Left ventricle myocardium inferior (tissue), 1 donor: ENCODE data around the gene ACE2. TPM values are rescaled to one million over a fixed set of nuclear protein-coding genes. Genes with fewer than 3 reads are reported as not detected.
A peak's percentile ranks its signal among the peaks of the same experiment; 100 is the strongest.

ENCODE experiments used
- DNase-seq: peaks from one replicate; pipeline ENCODE4 v3.0.0-alpha.2; 2020
- H3K27ac ChIP-seq: fragments of 200-600 bp; replicated peaks from 2 replicates; pipeline ENCODE4 v1.8.0; 2021
- H3K27me3 ChIP-seq: fragments of 200-600 bp; 2 replicates; pipeline ENCODE4 v1.8.0; 2021; ENCODE audit warnings: low read depth
- H3K36me3 ChIP-seq: fragments of 200-600 bp; 2 replicates; pipeline ENCODE4 v1.8.0; 2021
- H3K4me1 ChIP-seq: fragments of 200-600 bp; 2 replicates; pipeline ENCODE4 v1.8.0; 2021
- H3K4me3 ChIP-seq: fragments of 200-600 bp; 2 replicates; pipeline ENCODE4 v1.8.0; 2021; ENCODE audit warnings: mild to moderate bottlenecking, moderate library complexity
- H3K9me3 ChIP-seq: fragments of 200-600 bp; replicated peaks from 2 replicates; pipeline ENCODE4 v1.8.0; 2021
- intact Hi-C: fragments of 100-400 bp; cut with micrococcal nuclease; formaldehyde crosslinking; loops from one replicate; pipeline ENCODE4 v1.11.0; 2022
- total RNA-seq: library from RNA; stranded (reverse); fragmentation: NEBNext Ultra II Directional; extraction: Animal tissue kit (Norgen Biotek cat#: 25700); gene quantifications from one replicate; pipeline ENCODE4 v1.2.1, GENCODE V29; 2021
- TF ChIP-seq, protein P1 (sequence below): fragments of 200-600 bp; IDR thresholded peaks from 2 replicates; pipeline ENCODE4 v1.8.0; 2021; ENCODE audit warnings: antibody characterized with exemption, mild to moderate bottlenecking, borderline replicate concordance
- donor health status: DM: no; HTN: yes; CAD: no; lungs with severe emphysema.

Gene ACE2
- total RNA-seq, 1 donor from 2014 or later, result 14.0 TPM

GRCh38 chrX:15525664-15526416, 74.9 kb downstream of the ACE2 start:
- intact Hi-C loops, result no loop called here
- no peak for DNase-seq
- Histone ChIP-seq H3K4me1 (peaks cover 26% of the 10 kb centered on the region), H3K36me3 (no peaks in the 10 kb centered on the region), H3K27me3 (no peaks in the 10 kb centered on the region), H3K9me3 (no peaks in the 10 kb centered on the region), H3K27ac (peak overlapping the region; percentile 23), H3K4me3 (no peak overlapping the region)
- TF ChIP-seq, protein P1, sequence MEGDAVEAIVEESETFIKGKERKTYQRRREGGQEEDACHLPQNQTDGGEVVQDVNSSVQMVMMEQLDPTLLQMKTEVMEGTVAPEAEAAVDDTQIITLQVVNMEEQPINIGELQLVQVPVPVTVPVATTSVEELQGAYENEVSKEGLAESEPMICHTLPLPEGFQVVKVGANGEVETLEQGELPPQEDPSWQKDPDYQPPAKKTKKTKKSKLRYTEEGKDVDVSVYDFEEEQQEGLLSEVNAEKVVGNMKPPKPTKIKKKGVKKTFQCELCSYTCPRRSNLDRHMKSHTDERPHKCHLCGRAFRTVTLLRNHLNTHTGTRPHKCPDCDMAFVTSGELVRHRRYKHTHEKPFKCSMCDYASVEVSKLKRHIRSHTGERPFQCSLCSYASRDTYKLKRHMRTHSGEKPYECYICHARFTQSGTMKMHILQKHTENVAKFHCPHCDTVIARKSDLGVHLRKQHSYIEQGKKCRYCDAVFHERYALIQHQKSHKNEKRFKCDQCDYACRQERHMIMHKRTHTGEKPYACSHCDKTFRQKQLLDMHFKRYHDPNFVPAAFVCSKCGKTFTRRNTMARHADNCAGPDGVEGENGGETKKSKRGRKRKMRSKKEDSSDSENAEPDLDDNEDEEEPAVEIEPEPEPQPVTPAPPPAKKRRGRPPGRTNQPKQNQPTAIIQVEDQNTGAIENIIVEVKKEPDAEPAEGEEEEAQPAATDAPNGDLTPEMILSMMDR, result no peak

- Histone ChIP-seq H3K27me3 (no peaks in the 10 kb centered on the region), H3K27ac (peak overlapping the region; percentile 36), H3K36me3 (no peaks in the 10 kb centered on the region), H3K4me3 (no peak overlapping the region), H3K4me1 (peaks cover 26% of the 10 kb centered on the region), H3K9me3 (no peaks in the 10 kb centered on the region)
- DNase-seq, result no peak
- TF ChIP-seq, protein P1, result no peak
- intact Hi-C loops, result no loop called here
These were observed 76.3 kb downstream of the ACE2 start for GRCh38 chrX:15524417-15524816.

GRCh38 chrX:15523088-15523487, 77.7 kb downstream of the ACE2 start:
- Histone ChIP-seq H3K36me3 (no peaks in the 10 kb centered on the region), H3K4me1 (peaks cover 26% of the 10 kb centered on the region), H3K4me3 (no peak overlapping the region), H3K27ac (no peak overlapping the region), H3K27me3 (no peaks in the 10 kb centered on the region), H3K9me3 (no peaks in the 10 kb centered on the region)
- TF ChIP-seq, protein P1, result no peak
- intact Hi-C loops, result no loop called here
- DNase-seq, result no peak

DNA sequence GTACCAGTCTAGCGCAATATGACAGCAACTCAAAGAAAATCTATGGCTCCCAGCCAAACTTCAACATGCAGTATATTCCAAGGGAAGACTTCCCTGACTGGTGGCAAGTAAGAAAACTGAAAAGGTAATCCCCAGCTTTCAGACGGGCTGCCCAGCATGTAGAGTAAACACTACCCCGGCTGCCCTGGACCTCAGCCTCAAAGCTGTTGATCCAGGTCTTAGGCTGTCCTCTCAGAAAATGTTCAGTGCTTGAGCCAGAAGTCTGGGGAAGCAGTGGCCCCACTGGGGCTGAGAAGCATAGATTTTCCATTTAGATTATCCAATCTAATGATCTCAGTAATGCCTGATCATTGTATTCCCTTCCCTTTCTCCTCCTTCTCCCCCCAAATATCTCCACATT, 78.3 kb downstream of the ACE2 start:
- DNase-seq, result no peak
- intact Hi-C loops, result no loop called here
- TF ChIP-seq, protein P1, result no peak
- Histone ChIP-seq H3K27ac (no peak overlapping the region), H3K4me1 (peaks cover 26% of the 10 kb centered on the region), H3K4me3 (no peak overlapping the region), H3K27me3 (no peaks in the 10 kb centered on the region), H3K9me3 (no peaks in the 10 kb centered on the region), H3K36me3 (no peaks in the 10 kb centered on the region)

GRCh38 chrX:15515931-15516330, 84.8 kb downstream of the ACE2 start:
- no peaks in the 10 kb centered on the region for H3K27me3 ChIP-seq
- H3K27ac ChIP-seq, result peak overlapping the region; percentile 36
- H3K4me3 ChIP-seq, result no peak overlapping the region
- intact Hi-C loops, result no loop called here
- no peak for DNase-seq
- no peaks in the 10 kb centered on the region for H3K4me1 ChIP-seq
- no peaks in the 10 kb centered on the region for H3K36me3 ChIP-seq
- TF ChIP-seq, protein P1, result no peak
- no peaks in the 10 kb centered on the region for H3K9me3 ChIP-seq
